GM19043 (cell line): Measurements from ENCODE around the gene PZP.

ENCODE experiments used
- ATAC-seq: cut with Tn5 transposase; IDR thresholded peaks from one replicate; pipeline ENCODE4 v1.9.1; 2021; ENCODE audit warnings: low read depth; ENCODE audit not compliant: unreplicated experiment

PZP gene

DNA sequence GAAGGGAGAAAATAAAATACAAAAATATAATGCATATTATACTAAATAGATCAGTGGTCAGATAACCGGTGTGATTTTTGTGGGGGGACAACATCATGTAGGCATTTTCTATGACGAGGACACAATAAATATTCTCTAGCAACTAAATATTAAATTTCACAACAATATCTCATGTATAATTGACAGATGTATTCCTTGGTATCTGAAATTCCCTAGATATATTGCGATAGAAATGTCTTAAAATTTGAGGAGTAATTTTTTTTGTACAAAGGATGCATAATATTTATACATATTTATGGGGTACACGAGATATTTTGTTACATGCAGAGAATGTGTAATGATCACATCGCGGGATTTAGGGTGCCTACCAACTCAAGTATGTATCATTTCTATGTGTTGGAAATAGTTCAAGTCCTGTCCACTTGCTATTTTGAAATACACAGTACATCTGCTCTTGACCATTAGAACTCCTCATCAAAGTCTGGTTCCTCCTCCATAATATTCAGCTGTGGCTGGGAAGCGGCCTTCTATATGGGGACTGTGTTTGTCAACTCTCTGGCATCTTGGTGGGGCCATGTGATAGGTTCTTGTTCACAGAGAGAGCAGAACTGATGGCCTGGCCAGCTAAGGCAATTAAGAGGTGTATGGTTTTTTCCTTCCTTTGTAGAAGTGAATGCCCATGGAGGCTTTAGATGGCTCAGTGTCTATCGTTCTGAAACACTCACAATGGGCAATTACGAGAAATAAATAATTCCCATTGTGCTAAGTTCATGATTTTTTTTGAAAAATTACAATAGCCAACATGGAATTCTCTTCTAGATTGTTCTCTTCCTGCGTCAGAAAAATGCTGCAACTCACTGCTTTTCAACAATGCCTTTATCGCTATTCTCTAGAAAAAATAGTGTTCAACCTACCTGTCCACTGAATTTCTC, 101.3 kb downstream of the PZP start:
- no peak for ATAC-seq

DNA sequence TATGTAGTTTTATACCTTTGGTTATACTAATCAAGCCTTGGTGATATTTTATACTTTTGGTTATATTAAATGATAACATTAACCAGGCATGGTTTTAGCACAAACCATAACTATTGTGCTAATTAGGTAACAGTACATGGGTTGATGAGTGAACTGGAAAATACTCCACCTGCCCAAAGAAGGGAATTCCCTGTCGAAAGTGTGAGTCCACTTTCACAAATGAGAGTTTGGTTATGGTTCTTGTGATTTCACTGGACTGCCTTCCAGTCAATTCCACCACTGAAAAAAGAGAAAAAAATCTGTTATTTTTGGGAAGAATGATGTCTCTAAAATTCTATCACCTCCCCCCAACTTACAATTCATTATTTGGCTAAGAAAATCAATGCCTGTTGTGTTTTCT, 102.1 kb downstream of the PZP start:
- ATAC-seq: no peak

GRCh38 chr12:9104767-9105423, 103.3 kb downstream of the PZP start:
- no peak for ATAC-seq

DNA sequence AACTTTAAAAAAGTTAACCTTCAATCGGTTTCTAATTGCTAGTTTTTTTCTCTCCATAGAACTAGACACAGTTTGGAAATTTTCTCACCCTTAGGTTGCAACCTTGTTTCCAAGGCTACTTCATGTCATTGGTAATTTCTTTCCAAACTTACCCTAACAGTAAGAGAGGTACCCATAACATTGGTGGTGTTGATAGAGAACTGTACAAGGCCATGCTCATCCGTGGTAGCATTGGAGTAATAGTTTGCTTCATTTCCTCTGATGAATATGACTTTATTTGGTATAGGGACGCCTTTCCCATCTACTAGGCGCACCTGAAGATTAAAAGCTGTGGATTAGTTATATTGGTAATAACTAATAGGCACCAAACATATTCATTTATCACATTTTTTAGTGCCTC, 104.1 kb downstream of the PZP start:
- ATAC-seq: no peak

DNA sequence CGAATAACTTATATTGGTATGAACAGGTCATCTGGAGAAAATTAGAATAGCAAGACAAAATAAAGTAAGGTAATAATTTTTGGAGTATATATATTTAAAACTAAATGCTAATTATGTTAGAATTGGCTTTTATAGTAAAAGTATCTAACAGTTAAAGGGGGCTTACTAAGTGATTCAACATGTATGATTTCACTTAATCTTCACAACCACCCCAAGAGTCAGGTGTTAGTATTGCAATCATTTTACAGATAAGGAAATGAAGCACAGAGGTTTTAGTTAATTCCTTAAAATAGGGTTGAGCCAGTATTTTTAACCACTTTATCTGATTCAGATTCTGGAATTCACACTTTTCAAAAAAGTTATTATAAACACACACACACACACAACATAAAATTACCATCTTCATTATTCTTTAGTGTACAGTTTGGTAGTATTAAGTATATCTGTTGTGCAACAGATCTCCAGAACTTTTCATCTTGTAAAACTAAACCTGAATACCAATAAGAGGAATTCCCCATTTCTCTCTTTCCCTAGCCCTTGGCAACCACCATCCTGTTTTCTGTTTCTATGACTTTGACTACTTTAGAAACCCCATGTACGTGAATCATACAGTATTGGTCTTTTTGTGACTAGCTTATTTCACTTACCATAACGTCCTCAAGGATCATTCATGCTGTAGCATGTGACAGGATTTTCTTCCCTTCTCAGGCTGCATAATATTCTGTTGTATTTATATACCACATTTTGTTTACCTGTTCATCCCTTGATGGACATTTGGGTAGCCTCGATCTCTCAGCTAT, 104.9 kb downstream of the PZP start:
- ATAC-seq: no peak

DNA sequence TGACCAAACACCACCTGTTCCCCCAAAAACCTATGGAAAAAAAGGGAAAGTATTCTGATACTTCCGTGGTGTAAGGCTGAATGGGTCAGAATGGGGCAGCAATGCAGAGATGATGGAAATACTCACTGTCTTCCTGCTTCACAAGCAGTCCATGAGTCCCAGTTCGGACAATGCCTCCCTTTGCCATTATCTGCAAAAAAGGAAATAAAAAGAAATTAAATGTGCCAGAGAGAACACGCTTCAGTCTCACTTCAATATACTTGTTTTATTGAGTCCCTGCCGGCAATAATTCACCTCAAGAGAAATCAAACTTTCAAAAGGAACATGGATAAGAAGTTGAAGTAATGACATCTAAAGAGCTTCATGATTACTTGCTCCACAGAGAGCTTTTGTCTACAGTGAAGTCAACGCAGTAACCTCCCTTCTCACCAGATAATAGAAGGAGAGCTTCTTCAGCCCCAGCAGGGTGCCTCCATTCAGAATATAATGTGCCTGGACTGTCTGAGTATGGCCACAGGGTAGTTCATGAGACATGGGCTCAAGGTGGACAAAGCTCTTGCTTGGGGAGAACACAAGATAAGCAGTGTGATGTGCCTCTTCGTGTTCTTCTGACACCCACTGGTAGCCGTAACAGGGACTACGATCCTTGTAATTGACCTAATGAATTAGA, 107.0 kb downstream of the PZP start:
- no peak for ATAC-seq

DNA sequence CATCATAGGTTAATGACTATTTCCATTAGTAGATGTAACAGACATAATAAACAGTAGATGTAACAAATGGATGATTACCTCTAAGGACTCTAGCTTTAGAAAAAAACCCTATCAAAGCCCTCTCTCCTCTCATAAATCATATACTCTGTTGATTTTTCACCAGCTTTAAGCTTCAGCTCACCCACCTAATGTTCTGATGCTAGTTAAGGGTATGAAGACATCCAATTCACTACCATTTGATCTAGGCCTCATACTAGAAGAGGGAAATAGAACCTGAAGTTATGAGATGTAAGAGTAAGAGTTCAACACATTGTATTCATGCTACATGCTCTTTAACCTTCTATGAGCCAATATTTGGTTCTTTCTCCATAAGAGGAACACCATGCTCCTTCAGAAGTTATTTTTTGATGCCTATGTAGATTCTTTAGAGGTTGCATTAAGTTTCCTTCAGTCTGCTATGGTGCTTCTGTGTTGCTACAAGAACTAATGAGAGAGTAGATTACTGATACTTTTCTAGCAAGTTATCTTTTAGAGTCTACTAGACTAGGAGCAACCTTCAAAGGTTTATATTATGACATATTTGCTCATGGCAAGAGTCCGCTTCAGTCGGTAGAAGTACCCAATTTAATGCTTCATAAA, 108.5 kb downstream of the PZP start:
- ATAC-seq: no peak
